B cell (primary cell): ENCODE measurements around the gene ZNF609. TPM values are rescaled to one million over a fixed set of nuclear protein-coding genes. Genes with fewer than 3 reads are reported as not detected.
A peak's percentile ranks its signal among the peaks of the same experiment; 100 is the strongest.

Experiments used
- ATAC-seq: fragments of 200-7000 bp; cut with Tn5 transposase; one replicate; pipeline ENCODE4 v1.10.0; 2021; ENCODE audit warnings: low read depth, mild to moderate bottlenecking, moderate number of reproducible peaks, moderate library complexity
- CTCF ChIA-PET: fragments of 350-600 bp; sonication (Branson Sonifier 250); formaldehyde crosslinking; loops from one replicate; lab custom pipeline; 2021; ENCODE audit warnings: antibody characterized with exemption, inconsistent platforms; lab: Charles Lee
- POLR2A ChIA-PET: fragments of 350-600 bp; sonication (Branson Sonifier 250); formaldehyde crosslinking; loops from one replicate; lab custom pipeline; 2021; ENCODE audit warnings: antibody characterized with exemption; lab: Charles Lee
- DNase-seq: peaks from one replicate; pipeline ENCODE4 v3.0.0; 2013
- H2AFZ ChIP-seq: 2 replicates; pipeline ENCODE4 v1.6.1; 2012; ENCODE audit warnings: mild to moderate bottlenecking, low read depth, low read length; ENCODE audit not compliant: insufficient read depth, poor library complexity, severe bottlenecking
- H3K27ac ChIP-seq, 2 donors: 1 replicate in 1 of 2; 2 replicates in 1 of 2; pipeline ENCODE4 v1.5.1; 2012 to 2013; ENCODE audit warnings: low read length in 2 of 2, mild to moderate bottlenecking in 2 of 2, moderate library complexity in 1 of 2
- H3K27me3 ChIP-seq, 4 experiments: fragments of 200-600 bp in 1 of 4; sonication (generic) in 1 of 4; replicated peaks in 1 of 4; 1 replicate in 2 of 4; 2 replicates in 2 of 4; pipeline versions ENCODE4 v1.6.1 to v1.7.0; 2013 to 2016; ENCODE audit warnings: low read length in 3 of 4, mild to moderate bottlenecking in 2 of 4, mixed read lengths in 1 of 4, moderate library complexity in 1 of 4; ENCODE audit not compliant: insufficient read depth in 4 of 4, control insufficient read depth in 3 of 4; ENCODE audit errors: control extremely low read depth in 1 of 4
- H3K36me3 ChIP-seq, 2 experiments: replicated peaks in 1 of 2; 1 replicate in 1 of 2; 2 replicates in 1 of 2; pipeline versions ENCODE4 v1.6.1 to v1.7.1; 2013; ENCODE audit warnings: low read length in 1 of 2; ENCODE audit not compliant: insufficient read depth in 2 of 2, control insufficient read depth in 1 of 2; ENCODE audit errors: control extremely low read depth in 1 of 2, extremely low read depth in 1 of 2
- H3K4me1 ChIP-seq, 2 donors: fragments of 200-600 bp in 1 of 2; sonication (generic) in 1 of 2; 1 replicate in 1 of 2; 2 replicates in 1 of 2; pipeline versions ENCODE4 v1.5.1 to v1.6.1; 2013 to 2017; ENCODE audit warnings: low read length in 2 of 2; ENCODE audit not compliant: control insufficient read depth in 2 of 2, insufficient read depth in 2 of 2
- H3K4me2 ChIP-seq: replicated peaks from 2 replicates; pipeline ENCODE3; 2012; ENCODE audit warnings: mild to moderate bottlenecking, low read depth, low read length; ENCODE audit not compliant: poor library complexity, severe bottlenecking
- H3K4me3 ChIP-seq, 5 experiments: fragments of 200-600 bp in 1 of 5; sonication (generic) in 1 of 5; 1 replicate in 3 of 5; 2 replicates in 2 of 5; pipeline versions ENCODE4 v1.5.1 to v1.7.0; 2011 to 2016; ENCODE audit warnings: low read length in 4 of 5, mild to moderate bottlenecking in 4 of 5, low read depth in 2 of 5, control low read depth in 1 of 5, moderate library complexity in 1 of 5; ENCODE audit not compliant: insufficient read depth in 1 of 5; ENCODE audit errors: control extremely low read depth in 1 of 5, extremely low read depth in 1 of 5
- H3K79me2 ChIP-seq: fragments of 200-600 bp; sonication (generic); one replicate; pipeline ENCODE4 v1.6.0; 2016; ENCODE audit warnings: low read length; ENCODE audit not compliant: control insufficient read depth, insufficient read depth
- H3K9ac ChIP-seq: fragments of 200-600 bp; sonication (generic); 2 replicates; pipeline ENCODE4 v1.6.1; 2017; ENCODE audit warnings: mild to moderate bottlenecking, low read length, moderate library complexity
- H3K9me3 ChIP-seq, 3 donors: one replicate each; pipeline versions ENCODE4 v1.6.1 to v1.7.1; 2013; ENCODE audit warnings: low read length in 2 of 3; ENCODE audit not compliant: control insufficient read depth in 2 of 3, insufficient read depth in 1 of 3; ENCODE audit errors: control extremely low read depth in 1 of 3
- H4K20me1 ChIP-seq: 2 replicates; pipeline ENCODE4 v1.6.0; 2012; ENCODE audit warnings: mild to moderate bottlenecking, low read length; ENCODE audit not compliant: insufficient read depth, control insufficient read depth, poor library complexity, severe bottlenecking
- H3K27ac Mint-ChIP-seq: one replicate; pipeline ENCODE4 v1.8.0; 2021; ENCODE audit warnings: mixed read lengths
- H3K27me3 Mint-ChIP-seq: one replicate; pipeline ENCODE4 v1.8.0; 2021; ENCODE audit warnings: mixed read lengths
- H3K4me1 Mint-ChIP-seq: one replicate; pipeline ENCODE4 v1.8.0; 2021; ENCODE audit warnings: mixed read lengths
- H3K4me3 Mint-ChIP-seq: one replicate; pipeline ENCODE4 v1.8.0; 2021; ENCODE audit warnings: mixed read lengths
- H3K9me3 Mint-ChIP-seq: one replicate; pipeline ENCODE4 v1.8.0; 2022; ENCODE audit warnings: mixed read lengths; ENCODE audit not compliant: insufficient read depth
- CTCF ChIP-seq: fragments of 200-600 bp; IDR thresholded peaks from one replicate; pipeline ENCODE4 v1.8.0; 2022; ENCODE audit warnings: antibody characterized with exemption, mild to moderate bottlenecking
- EZH2 ChIP-seq: IDR thresholded peaks from 2 replicates; pipeline ENCODE4 v1.6.1; 2012; ENCODE audit warnings: borderline replicate concordance, low read depth, mild to moderate bottlenecking, moderate library complexity, low read length; ENCODE audit not compliant: insufficient read depth, poor library complexity, severe bottlenecking
- WGBS: methylation state at CpG from one replicate; pipeline ENCODE4 v1.1.5; 2013; ENCODE audit warnings: missing lambda C conversion rate; ENCODE audit not compliant: insufficient coverage; 5-methylcytosine and 5-hydroxymethylcytosine counted together
- intact Hi-C: fragments of 100-400 bp; cut with micrococcal nuclease; formaldehyde crosslinking; loops from one replicate; pipeline ENCODE4 v1.10.0; 2022
- polyA plus RNA-seq: library from polyadenylated mRNA; depleted of rRNA; stranded (reverse); fragments of >200 nt; gene quantifications from 2 replicates; pipeline ENCODE4 v1.2.3, GENCODE V29; 2012
- total RNA-seq, 2 donors: library from RNA; stranded (reverse); fragments of 120-200 nt in 1 of 2; gene quantifications; 1 replicate in 1 of 2; 2 replicates in 1 of 2; pipeline versions ENCODE4 v1.2.3 to v1.2.4, GENCODE V29; 2013 to 2022

Gene ZNF609
- total and polyA plus RNA-seq, 2 donors (not counting 1 experiment from before 2014, with no cell fraction given), result 5.8 to 32.9 TPM

- ChIA-PET POLR2A (no interaction called here), CTCF (interaction anchor here (0.6 to 14.1 kb wide), 20 partner anchors 15 to 312 kb away, joined by 3 to 549 read pairs (median 5); no protein-coding TSS in a partner anchor)
- intact Hi-C loops, result loop anchor here (1.0 kb wide), 2 partner anchors 79 to 174 kb away; no protein-coding TSS in a partner anchor
- Histone ChIP-seq H3K9me3 (no peaks in the 10 kb centered on the region), H3K79me2 (no peaks in the 10 kb centered on the region), H2AFZ (peak overlapping the region; percentile 14), H3K36me3 (no peaks in the 10 kb centered on the region), H3K4me3 (no peak overlapping the region), H3K4me2 (peak overlapping the region; percentile 6), H4K20me1 (no peaks in the 10 kb centered on the region), H3K9ac (no peak overlapping the region), H3K27me3 (peaks cover 0 to 7% (median 2%) of the 10 kb centered on the region in 4 experiments), H3K27ac (no peak overlapping the region), H3K4me1 (peaks cover 4 to 7% of the 10 kb centered on the region in 2 donors)
- ATAC-seq (peak; percentile 75), DNase-seq (peak; percentile 88)
- H3K4me3 Mint-ChIP-seq, result no peak overlapping the region
- TF ChIP-seq EZH2, result no peak
- peak; percentile 94 for TF ChIP-seq CTCF
- H3K27ac Mint-ChIP-seq, result peak overlapping the region; percentile 46
- peaks cover 6% of the 10 kb centered on the region for H3K27me3 Mint-ChIP-seq
- 17% methylated on average over 15 of the region's 16 CpGs for WGBS
- H3K4me1 Mint-ChIP-seq, result peaks cover 10% of the 10 kb centered on the region
- no peaks in the 10 kb centered on the region for H3K9me3 Mint-ChIP-seq
Measured at GRCh38 chr15:64731012-64731804, 270.8 kb downstream of the ZNF609 start.

GRCh38 chr15:64731805-64732151, 271.4 kb downstream of the ZNF609 start:
- Histone ChIP-seq H3K27ac (no peak overlapping the region), H4K20me1 (no peaks in the 10 kb centered on the region), H2AFZ (peak overlapping the region; percentile 14), H3K9ac (no peak overlapping the region), H3K79me2 (no peaks in the 10 kb centered on the region), H3K4me2 (no peak overlapping the region), H3K27me3 (peaks cover 0 to 7% (median 2%) of the 10 kb centered on the region in 4 experiments), H3K4me3 (no peak overlapping the region), H3K4me1 (peaks cover 4 to 7% of the 10 kb centered on the region in 2 donors), H3K9me3 (no peaks in the 10 kb centered on the region), H3K36me3 (no peaks in the 10 kb centered on the region)
- WGBS, result 76% methylated on average over 7 of the region's 9 CpGs
- ATAC-seq (no peak), DNase-seq (no peak)
- H3K27ac Mint-ChIP-seq, result peak overlapping the region; percentile 46
- H3K4me1 Mint-ChIP-seq, result peaks cover 10% of the 10 kb centered on the region
- intact Hi-C loops, result loop anchor here (1.0 kb wide), 2 partner anchors 79 to 174 kb away; no protein-coding TSS in a partner anchor
- ChIA-PET POLR2A (interaction anchor here (0.6 kb wide), 1 partner anchor 177 kb away, joined by 3 read pairs; no protein-coding TSS in a partner anchor), CTCF (interaction anchor here (0.6 to 14.1 kb wide), 13 partner anchors 25 to 311 kb away, joined by 3 to 549 read pairs (median 7); no protein-coding TSS in a partner anchor)
- no peak overlapping the region for H3K4me3 Mint-ChIP-seq
- peaks cover 6% of the 10 kb centered on the region for H3K27me3 Mint-ChIP-seq
- TF ChIP-seq EZH2, result no peak
- no peak for TF ChIP-seq CTCF
- H3K9me3 Mint-ChIP-seq, result no peaks in the 10 kb centered on the region
